ENCODE data around the gene UTS2R.
"Not testable (repeated sequence)": the region's sequence is repeated elsewhere in the genome, so short reads cannot be mapped to it uniquely, and the experiment has no call there.

The UTS2R gene

GRCh38 chr17:82334622-82335394 lies 36.8 kb upstream of the UTS2R start:
- DNase-seq: no peak

- no peak for DNase-seq
Measured at GRCh38 chr17:82338858-82339633, 32.5 kb upstream of the UTS2R start.

- no peak for DNase-seq
Measured at GRCh38 chr17:82339634-82340580, 31.7 kb upstream of the UTS2R start.

- no peak for DNase-seq
Measured at GRCh38 chr17:82342361-82343079, 29.0 kb upstream of the UTS2R start.

- no peak for DNase-seq
Measured at GRCh38 chr17:82343560-82343959, 28.0 kb upstream of the UTS2R start.

- no peak for DNase-seq
Measured at GRCh38 chr17:82344175-82344907, 27.2 kb upstream of the UTS2R start.

- DNase-seq: no peak
Measured at GRCh38 chr17:82345151-82345976, 26.2 kb upstream of the UTS2R start.

GRCh38 chr17:82346342-82347300 lies 24.9 kb upstream of the UTS2R start:
- DNase-seq: no peak

- DNase-seq: not testable (repeated sequence)
Measured at GRCh38 chr17:82347994-82348393, 23.6 kb upstream of the UTS2R start.

- DNase-seq: no peak
Measured at GRCh38 chr17:82348434-82348833, 23.1 kb upstream of the UTS2R start.

- no peak for DNase-seq
Measured at GRCh38 chr17:82348866-82349265, 22.7 kb upstream of the UTS2R start.

- no peak for DNase-seq
Measured at GRCh38 chr17:82349287-82349701, 22.3 kb upstream of the UTS2R start.

- DNase-seq: peak; percentile 31
Measured at GRCh38 chr17:82350182-82351030, 21.2 kb upstream of the UTS2R start.

- no peak for DNase-seq
Measured at GRCh38 chr17:82351254-82351712, 20.3 kb upstream of the UTS2R start.

- DNase-seq: peak; percentile 79
Measured at GRCh38 chr17:82351713-82352488, 19.7 kb upstream of the UTS2R start.

GRCh38 chr17:82353484-82353883 lies 18.1 kb upstream of the UTS2R start:
- DNase-seq: no peak

GRCh38 chr17:82354804-82355308 lies 16.7 kb upstream of the UTS2R start:
- no peak for DNase-seq
